ENCODE data around the gene FMO3.

FMO3 gene

GRCh38 chr1:171160639-171161354, 70.1 kb downstream of the FMO3 start:
- DNase-seq, result no peak

GRCh38 chr1:171161431-171161830, 70.7 kb downstream of the FMO3 start:
- DNase-seq, result no peak

DNA sequence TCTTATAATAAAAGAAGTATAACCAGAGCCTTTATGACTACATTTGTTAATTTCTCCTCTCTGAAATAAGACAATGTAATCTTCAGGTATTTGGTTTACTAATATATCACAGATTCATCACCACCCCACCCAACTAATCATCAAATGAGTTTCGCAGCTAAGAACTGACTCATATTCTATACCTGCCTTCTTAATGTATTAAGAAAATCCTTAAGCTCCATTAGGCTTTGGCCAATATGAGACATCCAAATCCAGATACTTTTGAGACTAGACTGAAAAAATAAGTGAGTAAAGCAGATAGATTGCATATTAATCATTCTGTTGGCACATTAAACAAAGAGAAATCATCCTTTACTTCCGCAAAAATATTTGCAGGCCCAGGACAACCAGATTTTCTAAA, 75.7 kb downstream of the FMO3 start:
- no peak for DNase-seq
